Activated CD4-positive, alpha-beta T cell treated with anti-CD3 and anti-CD28 coated beads, Interleukin-2, Interleukin-6, amounts not matched to agents 100 ng/mL and 50 ng/mL, durations not matched to agents 16 hours and 8 hours (primary cell): Measurements from ENCODE around the gene DNAH17.

ENCODE experiments used
- DNase-seq: peaks from one replicate; pipeline ENCODE4 v3.0.0-alpha.2; 2020

The DNAH17 gene

DNA sequence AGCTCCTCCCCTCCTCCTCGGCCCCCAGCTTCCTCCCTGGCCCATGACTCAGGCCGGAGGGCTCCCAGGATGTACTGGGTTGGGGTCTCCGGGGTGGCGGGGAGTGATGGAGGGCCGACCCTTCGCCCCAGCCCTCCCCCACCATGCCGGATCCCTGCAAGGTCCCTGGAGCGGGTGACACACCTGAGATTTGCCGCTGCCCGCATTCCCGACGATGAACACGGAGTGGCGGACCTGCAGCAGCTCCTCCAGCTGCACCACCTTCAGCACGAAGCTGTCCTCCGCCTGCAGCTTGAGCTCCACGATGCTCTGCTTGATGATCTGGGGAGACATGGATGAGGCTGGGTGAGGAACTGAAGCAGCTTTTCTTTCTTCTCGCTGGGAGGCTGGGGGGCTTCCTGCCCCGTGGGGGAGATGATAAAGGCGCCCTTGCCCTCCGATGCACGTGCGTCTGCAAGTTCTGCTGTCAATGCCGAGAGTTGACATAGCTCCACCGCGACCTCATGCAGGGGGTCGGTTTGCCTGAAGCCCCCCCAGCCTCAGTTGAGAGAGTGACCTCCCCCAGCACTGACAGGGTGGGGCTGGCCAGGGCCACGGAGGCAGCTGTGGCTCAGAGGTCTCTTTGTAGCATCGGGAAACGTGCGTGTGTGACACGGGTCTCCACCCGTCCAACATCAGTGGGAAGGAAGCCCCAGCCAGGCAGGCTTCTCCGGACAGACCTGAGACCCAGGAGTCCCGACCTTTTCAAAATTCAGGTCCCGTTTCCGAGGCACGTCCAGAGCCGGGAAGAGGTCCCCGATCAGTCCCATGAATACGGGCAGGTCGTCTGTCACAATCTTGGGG, 83.1 kb downstream of the DNAH17 start:
- no peak for DNase-seq

DNA sequence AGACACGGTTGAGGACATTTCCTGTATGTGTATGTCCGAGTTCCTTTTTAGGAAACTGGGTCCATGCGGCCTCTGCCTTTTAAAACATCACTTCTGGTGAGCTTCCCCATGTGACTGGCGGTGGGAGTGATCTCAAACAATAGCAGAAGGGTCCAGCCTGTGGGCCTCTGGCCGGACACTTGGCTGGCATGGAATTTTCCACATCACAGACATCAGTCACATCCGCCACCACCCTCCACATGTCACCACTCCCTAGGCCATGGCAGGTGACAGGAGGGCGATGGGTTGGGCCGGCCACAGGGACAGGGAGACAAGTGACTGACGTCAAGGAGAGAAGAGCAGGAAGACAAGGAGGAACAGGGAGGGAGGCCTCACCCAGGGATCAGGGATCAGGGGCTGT, 83.7 kb downstream of the DNAH17 start:
- no peak for DNase-seq

DNA sequence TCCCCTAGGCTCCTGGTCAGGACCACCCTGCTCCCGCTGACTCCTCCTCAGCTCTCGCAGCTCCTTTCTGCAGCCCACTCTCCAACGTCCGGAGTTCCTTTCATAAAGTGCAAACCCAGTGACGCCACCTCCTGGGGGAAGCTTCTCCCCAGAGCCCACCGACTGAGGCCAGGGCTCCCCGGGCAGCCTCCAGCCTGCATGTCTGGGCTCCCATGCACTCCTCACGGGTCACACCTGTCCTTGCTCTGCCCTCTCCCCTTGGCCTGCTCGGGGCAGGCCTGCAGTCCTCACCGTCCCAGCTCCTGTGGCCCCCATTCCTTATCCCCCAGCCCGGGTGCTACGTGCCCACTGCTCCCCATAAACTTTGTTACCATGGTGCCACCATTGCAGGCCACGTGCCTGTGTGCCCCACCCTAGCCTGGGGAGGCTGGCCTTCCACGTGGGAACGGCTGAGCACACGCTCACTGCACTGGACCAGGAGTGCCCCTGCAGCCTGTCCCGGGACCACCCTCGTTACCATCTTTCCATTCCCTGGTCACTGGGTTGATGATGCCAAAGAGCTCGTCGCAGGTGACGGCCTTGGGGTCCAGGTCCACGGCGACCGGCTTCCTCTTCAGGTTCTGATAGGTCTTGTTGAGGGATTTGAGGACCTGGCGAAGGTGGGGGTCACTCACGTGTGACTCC, 84.9 kb downstream of the DNAH17 start:
- DNase-seq: no peak

DNA sequence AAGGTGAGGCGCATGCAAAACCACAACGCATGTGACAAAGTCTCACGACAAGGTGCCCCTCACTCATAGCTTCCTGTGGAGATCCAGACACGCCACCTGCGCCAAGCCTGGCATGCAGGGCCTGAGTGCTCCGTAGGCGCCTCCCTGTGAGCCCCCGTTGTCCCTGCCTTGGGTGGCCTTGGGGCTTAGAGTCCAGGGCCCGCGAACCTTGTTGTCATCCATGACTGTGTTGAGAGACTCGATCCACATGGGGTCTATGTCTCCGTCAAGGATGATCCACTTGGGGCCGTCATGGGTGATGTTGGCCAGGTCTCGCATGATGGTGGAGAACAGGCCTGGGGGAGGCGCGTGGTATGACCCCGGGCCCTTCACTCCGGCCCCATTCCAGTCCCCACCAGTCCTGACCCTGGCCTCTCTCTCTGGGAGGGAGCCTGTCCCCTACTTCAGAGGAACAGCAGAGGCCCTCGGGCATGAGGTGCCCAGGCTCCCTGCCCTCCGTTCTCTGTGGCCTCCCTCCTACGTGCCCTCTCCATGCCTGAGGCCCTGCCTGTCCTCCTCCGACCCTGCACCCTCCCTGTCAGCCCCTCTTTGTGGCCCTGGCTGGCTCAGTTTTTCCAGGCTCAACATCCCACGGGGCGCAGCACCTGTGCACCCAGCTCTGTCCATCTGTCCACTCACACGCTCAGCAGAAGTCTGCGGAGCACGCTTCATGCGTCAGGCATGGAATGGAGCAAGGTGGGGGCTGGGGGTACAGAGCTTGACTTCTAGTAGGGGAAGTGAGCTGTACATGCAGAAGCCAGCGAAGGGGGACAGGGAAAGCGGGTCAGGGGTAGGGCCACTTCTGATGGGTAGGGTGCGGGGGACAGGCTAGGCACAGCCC, 85.7 kb downstream of the DNAH17 start:
- no peak for DNase-seq

DNA sequence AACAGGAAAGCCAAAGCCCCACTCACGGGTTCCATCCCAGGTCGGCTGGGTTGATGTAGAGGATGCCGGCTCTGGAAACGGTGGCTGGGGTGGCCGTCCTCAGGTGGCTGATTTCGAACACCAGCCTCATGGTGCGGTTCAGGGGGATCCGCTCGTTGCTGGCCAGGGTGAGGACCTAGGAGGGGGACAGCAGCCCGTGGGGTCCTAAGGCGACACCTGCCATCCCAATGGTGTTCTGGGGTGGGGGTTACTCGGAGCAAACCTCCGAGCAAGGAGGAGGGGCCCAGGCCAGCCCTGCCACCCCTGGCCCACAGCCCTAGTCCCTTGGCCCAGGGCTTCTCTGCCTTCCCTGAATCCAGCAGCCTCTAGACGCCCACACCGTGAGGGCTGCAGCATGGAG, 86.5 kb downstream of the DNAH17 start:
- no peak for DNase-seq

DNA sequence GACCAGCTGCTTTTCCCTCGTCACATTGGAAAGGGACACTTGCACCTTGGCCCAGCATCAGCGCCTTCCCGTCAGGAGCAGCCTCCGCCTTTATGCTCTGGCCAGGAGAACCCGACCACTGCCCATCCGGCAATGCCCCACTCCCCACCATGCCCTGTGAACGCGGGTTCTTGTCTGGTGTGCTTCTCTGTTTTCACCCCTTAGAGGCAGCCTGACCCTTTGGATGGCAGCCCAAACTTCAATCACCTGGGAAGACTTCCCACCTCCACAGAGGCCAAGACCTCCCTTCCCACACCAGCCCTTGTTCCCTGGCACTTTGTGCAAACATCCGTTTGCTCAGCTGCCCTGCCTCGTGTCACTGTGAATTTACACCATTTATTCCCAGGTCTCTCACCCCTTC, 87.0 kb downstream of the DNAH17 start:
- DNase-seq: no peak

DNA sequence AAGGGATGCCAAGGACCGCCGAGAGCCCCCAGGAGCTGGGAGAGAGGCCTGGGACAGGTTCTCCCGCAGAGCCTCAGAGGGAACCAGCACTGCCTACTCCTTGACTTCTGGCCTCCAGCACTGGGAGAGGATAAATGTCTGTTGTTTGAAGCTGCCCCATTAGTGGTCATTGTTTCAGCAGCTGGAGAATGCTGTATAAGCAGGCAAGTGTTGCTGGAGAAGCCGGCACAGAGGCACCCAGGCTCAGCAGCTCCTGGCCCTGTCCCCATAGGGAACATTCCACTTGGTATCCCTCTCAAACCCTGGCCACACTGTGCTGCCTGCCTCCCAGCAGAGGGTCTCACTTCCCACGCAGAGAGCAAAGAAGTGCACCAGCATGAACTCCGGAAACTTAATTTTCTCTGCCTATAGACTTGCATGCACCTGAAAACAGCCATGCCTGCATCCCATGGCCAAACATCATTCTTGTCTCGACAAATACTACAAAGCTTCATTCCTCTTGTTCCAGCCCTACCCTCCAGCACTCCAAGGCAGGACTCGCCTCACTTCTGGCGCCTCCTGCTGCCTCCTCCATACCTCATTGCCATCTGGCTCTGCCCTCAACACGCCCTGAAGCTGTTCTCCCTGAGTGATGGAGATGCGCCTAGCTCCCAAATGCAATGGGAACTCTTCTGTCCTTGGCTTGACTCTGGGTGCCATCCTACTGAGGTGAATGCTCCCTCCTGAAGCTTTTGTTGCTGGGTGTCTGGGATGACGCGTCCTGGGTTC, 88.1 kb downstream of the DNAH17 start:
- no peak for DNase-seq

DNA sequence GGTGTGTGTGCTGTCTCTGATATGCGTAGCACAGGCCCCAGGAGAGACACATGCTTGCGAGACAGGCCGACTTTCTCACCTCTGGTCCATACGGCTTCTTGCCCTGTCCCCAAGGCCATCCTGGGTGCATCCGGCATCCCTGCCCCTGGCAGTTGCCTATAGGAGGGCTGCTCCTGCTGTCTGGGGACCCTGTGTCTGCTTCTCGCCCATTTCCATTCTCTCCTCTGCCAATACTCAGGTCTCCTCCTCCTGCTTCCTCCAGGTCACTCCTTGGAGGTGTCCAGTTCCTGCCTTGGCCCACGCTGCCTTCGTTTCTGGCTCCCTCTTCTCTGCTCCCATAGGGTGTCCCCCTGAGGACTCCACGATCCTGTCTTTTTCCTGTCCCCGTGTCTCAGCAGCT, 89.0 kb downstream of the DNAH17 start:
- DNase-seq: no peak

DNA sequence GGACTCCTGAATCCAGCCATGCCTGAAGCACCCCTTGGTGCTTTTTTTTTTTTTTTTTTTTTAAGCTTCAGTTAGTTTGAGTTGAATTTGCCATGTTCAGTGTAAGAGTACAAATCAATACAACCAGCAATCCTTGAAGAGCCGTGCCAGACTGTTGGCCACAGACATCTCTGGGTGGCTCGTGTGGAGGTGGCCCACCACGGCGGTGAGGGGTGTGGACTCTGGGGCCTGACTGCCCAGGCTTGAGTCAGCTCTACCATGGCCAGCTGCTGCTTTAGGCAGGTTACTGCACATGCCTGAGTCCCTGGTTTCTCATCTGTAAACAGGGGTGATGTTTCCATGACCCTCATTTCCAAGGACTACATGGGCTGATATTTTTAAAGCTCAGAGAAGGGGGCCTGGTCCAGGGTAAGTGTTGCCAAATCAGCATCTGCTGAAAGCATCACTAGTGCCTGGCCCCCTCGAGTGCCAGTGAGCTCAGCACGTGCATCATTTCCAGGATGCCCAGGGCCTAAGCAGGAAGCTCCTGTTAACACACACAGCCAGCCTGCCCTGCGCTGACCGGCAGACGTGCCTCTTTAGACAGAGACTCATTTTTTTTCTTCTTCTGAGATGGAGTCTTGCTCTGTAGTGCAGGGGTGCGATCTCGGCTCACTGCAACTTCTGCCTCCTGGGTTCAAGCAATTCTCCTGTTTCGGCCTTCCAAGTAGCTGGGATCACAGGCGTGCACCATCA, 90.1 kb downstream of the DNAH17 start:
- no peak for DNase-seq

DNA sequence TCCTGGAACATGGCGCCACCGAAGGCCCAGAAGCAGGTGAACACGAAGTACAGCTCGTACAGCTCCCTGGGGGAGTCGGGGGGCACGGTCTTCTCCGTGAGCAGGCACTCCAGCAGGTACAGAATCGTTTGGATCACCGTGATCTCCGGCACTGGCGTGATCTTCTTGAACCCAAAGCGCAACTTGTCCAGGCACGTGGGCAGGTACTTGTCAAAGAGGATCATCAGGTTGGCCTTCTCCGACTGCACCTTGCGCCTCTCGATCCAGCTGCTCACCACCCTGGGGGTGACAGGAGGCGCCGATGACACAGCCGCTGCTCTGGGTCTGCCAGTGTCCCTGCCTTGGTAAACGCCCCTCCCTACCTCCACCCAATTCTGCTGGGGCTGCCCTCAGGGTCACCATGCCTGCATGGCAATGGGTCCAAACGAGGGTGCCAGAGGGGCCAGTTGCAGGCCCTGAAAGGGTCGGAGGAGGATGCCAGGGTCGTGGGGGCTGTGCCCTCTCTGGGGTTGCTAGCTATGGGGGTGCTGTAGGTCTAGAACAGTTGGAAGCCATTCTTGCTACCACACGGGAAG, 90.9 kb downstream of the DNAH17 start:
- no peak for DNase-seq

DNA sequence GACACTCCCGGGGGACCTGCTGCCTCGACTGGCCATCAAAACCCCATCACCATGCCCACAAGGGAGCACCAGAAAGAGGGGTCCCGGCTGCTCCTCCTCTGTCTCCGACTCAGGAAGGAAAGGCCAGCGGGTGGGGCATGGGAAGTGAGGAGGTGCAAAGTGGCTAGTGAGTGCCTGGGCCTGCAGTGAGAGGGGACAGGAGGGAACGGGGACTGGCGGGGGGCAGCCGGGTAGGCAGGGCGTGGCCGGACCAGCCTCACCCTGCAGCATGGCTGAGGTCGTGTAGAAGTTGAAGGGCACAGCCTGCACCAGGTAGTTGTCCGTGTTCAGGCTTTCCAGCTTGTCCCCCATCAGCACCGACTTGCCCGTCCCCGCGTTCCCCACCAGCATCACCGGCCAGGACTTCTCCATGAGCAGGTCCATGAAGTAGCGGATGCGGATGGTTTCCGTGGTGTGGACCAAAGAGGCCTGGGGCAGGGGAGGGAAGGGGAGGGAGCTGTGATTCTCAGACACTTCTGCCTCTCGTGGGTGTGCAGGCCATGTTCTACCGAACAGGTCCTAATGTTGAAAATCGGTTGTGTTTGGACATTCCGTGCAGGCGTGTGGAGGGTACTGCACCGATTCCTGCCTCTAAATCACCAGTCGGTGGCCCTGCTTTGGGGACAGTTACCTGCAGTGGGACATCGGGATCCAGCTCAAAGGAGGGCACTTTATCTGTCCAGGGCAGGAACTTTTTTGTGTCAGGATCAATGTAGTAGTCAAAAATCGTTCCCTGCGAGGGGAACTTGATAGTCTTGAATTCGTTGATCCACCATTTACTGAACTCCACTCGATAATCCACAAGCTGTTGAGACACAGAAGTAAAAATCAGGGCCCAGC, 91.7 kb downstream of the DNAH17 start:
- no peak for DNase-seq

DNA sequence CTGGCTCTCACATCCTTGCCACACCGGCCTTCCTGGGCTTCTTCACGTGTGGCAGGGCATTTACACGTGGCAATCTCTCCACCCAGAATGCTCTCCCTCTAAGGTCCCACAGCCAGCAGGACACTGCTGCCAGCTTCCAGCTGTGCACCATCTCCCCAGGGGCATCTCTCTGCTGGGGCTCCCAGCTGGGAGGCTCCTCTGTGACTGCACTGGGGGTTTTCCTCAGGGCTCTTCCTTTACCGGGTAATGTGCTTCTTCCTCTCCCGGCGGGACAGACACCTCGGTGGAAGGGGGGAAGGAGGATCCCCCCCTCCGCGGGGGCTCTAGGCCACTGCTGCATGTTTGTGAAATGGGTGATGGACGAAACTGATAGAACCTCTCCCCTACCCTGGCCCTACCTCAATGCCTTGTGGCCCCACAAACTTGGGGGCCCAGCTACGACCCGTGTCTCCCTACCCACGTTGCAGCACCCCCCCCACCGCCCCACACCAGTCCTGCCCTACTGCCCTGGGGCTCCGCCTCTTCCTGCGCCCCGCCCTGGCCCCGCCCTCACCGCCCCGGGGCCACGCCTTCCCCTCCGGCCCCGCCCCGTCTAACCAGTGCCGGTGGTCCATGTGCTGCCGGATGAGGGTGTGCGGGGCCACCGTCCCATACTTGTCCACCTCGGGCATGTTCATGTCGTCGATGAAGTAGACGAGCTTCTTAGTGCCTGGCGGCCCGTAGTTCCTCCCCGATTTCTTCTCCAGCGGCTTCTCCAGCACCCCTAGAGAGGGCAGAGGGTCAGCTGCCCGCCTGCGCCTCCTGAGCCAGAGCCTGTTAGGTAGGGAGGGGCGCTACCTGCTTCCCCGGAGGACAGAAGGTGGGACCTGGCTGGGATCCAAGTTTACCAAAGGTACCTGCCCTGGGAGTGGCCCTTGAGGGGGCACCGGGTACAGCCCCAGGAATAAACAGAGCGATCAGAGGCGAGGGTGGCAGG, 92.6 kb downstream of the DNAH17 start:
- peak; percentile 71 for DNase-seq

DNA sequence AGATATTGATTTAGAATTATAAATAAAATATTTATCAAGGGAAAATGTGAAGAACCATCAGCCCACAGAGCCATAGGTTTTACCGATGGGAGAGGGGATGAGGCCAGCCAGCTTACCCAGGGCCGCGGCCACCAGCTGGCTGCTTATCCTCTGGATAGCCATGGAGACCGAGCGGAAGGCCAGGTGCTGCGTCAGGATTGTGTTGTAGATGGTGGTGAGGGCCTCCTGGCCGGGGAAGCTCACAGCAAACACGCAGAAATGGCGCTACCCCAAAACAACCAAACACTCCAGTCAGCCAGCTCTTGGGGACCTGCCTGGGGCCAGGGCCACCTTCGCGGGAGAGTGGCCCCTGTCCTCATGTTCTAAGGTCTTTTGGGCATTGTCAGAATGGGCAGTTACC, 97.8 kb downstream of the DNAH17 start:
- DNase-seq: no peak

DNA sequence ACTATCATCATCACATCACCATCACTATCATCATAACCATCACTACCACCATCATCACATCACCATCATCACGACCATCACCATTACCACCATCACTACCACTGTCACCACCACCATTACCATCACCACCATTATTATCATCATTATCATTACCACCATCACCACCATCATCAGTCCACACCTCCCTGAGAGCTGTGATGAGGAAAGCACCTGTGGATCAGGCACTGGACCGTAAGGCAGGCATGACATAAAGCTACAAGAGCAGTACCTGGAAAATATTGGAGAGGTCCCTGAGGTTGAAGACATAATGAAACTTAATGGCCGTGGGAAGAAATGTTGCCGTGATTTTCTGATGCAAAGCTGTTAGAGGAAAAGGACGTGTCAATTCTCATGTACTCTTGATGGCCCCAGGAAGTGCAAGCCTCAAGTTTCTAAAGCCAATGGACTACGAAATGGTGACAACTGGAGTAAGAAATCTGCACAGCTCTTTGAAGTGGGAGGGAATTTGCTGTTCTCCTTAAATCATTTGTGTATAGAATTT, 98.4 kb downstream of the DNAH17 start:
- DNase-seq: no peak

DNA sequence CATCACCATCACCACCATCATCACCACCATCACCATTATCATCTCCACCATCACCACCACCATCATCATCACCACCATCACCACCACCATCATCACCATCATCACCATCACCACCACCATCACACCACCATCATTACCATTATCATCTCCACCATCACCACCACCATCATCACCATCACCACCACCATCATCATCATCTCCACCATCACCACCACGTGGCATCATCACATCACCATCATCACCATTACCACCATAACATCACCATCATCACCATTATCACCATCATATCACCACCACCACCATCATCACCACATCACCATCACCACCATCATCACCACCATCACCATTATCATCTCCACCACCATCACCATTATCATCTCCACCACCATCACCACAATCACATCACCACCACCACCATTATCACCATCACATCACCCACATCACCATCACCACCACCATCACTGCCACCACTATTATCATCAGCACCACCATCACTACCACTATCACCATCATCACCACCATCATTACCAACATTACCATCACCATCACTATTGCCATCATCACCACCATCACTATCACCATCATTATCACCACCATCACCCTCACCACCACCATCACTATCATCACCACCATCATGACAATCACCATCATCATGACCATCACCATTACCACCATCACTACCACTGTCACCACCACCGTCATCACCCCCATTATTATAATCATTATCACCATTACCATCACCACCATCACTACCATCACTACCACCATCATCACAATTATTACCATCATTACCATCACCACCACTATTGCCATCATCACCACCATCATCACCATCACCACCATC, 99.1 kb downstream of the DNAH17 start:
- no peak for DNase-seq

DNA sequence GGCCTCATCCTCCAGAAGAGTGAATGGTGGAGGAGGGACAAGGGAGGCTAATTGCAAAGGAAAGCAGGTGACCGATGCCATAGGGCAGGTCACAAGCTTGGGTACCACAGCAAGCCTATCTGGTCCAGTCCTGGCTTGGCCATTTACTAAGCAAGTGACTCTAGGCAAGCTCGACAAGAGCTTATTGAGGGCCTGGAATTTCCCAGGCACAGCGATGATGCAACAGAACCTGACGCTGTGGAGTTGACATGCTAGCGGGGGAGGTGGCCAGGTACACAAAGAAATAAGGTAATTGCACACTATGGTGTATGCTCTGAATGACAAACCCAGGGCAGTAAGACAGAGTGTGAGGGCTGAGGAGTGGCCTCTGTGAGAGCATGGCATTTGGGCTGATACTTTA, 100.2 kb downstream of the DNAH17 start:
- no peak for DNase-seq

DNA sequence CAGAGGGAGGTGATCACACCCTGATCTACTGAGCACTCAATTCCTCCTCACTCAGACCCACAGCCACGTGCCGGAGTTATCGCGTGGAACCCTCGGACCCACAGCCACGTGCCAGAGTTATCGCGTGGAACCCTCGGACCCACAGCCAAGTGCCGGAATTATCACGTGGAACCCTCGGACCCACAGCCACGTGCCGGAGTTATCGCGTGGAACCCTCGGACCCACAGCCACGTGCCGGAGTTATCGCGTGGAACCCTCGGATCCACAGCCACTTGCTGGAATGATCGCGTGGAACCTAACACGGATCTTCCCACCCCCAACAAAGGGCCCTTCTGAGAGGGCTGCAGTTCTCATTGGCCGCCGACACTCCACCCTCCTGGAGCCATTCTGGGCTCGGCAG, 101.0 kb downstream of the DNAH17 start:
- DNase-seq: no peak

DNA sequence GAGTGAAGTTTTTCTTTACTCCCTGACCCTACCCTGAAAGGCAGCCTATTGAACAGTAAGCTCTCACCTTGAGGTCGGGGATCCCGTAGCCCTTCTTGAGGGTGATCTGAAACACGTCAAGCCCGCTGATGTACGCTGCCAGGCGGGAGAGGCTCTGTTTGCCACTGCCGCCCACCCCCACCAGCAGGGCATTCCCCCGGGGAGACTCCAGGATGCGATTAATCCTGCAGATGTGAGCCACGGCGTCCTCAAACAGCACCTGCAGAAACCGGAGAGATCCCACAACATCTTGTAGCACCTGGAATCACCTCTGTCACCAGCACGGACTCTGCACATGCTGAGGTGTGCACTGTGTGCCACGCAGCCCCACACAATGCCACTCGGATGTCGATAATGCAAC, 102.0 kb downstream of the DNAH17 start:
- DNase-seq: no peak
